ENCODE data around the gene RCN2.

RCN2 gene

DNA sequence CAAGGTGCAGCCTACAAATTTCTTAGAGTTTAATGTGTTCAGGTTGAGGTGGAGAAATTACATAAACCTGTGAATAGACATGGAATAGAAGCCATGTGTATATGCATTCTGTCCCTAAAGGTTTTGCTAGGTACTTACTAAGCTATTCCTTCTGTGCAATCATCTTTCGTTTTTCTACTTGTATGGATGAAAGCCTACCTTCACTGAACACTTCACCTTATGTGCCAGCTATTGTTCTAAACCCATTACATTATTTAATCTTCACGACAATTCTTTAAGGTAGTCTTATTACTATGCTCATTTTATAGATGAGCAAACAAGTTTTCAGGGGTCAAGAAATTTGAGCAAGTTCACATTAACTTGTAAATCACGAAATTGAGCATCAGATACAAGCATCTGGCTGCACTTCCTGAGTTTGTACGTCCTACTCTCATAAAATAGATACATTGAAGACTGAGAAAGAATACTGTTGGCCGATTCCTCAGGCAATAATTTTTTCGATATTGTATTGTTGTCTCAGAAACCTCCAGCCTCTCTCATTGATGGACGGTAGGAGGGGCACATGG is 635 bp upstream of the RCN2 start:
- no peak for TF ChIP-seq TAF1 (IDR thresholded peaks at IDR 0.05; ENCODE audit: low read depth)
- no peak for TF ChIP-seq YY1 (IDR thresholded peaks at IDR 0.05; ENCODE audit: low read depth)
- no peak for TF ChIP-seq EGR1 (IDR thresholded peaks at IDR 0.05)
- TF ChIP-seq TCF12 (IDR thresholded peaks at IDR 0.05; ENCODE audit: low read depth), result no peak
- no peak for TF ChIP-seq FOXM1 (IDR thresholded peaks at IDR 0.05; ENCODE audit: borderline replicate concordance, low read depth)
- TF ChIP-seq RAD21 (IDR thresholded peaks at IDR 0.05; ENCODE audit: low read depth), result no peak
- TF ChIP-seq CREB1 (IDR thresholded peaks at IDR 0.05; ENCODE audit: low read depth), result no peak
- TF ChIP-seq ZBTB7A (IDR thresholded peaks at IDR 0.05; ENCODE audit: low read depth), result no peak
- TF ChIP-seq CEBPB (IDR thresholded peaks at IDR 0.05), result no peak
- TF ChIP-seq, protein P1, sequence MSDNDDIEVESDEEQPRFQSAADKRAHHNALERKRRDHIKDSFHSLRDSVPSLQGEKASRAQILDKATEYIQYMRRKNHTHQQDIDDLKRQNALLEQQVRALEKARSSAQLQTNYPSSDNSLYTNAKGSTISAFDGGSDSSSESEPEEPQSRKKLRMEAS (IDR thresholded peaks at IDR 0.05), result no peak
- TF ChIP-seq, protein P2, sequence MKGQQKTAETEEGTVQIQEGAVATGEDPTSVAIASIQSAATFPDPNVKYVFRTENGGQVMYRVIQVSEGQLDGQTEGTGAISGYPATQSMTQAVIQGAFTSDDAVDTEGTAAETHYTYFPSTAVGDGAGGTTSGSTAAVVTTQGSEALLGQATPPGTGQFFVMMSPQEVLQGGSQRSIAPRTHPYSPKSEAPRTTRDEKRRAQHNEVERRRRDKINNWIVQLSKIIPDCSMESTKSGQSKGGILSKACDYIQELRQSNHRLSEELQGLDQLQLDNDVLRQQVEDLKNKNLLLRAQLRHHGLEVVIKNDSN (IDR thresholded peaks at IDR 0.05), result no peak
- TF ChIP-seq NFIC (IDR thresholded peaks at IDR 0.05), result no peak
- TF ChIP-seq EP300 (IDR thresholded peaks at IDR 0.05; ENCODE audit: borderline replicate concordance), result no peak
- no peak for TF ChIP-seq TEAD4 (IDR thresholded peaks at IDR 0.05)
- TF ChIP-seq REST (IDR thresholded peaks at IDR 0.05; ENCODE audit: low read depth), result no peak

GRCh38 chr15:76932135-76932966 is 802 bp downstream of the RCN2 start:
- TF ChIP-seq TAF1 (IDR thresholded peaks at IDR 0.05; ENCODE audit: low read depth), result no peak
- TF ChIP-seq ZBTB7A (IDR thresholded peaks at IDR 0.05; ENCODE audit: low read depth), result no peak
- no peak for TF ChIP-seq REST (IDR thresholded peaks at IDR 0.05; ENCODE audit: low read depth)
- TF ChIP-seq, protein P2 (IDR thresholded peaks at IDR 0.05), result no peak
- no peak for TF ChIP-seq CEBPB (IDR thresholded peaks at IDR 0.05)
- TF ChIP-seq TEAD4 (IDR thresholded peaks at IDR 0.05), result no peak
- TF ChIP-seq, protein P1 (IDR thresholded peaks at IDR 0.05), result no peak
- no peak for TF ChIP-seq TCF12 (IDR thresholded peaks at IDR 0.05; ENCODE audit: low read depth)
- no peak for TF ChIP-seq CREB1 (IDR thresholded peaks at IDR 0.05; ENCODE audit: low read depth)
- TF ChIP-seq EGR1 (IDR thresholded peaks at IDR 0.05), result no peak
- TF ChIP-seq RAD21 (IDR thresholded peaks at IDR 0.05; ENCODE audit: low read depth), result no peak
- TF ChIP-seq NFIC (IDR thresholded peaks at IDR 0.05), result no peak
- no peak for TF ChIP-seq EP300 (IDR thresholded peaks at IDR 0.05; ENCODE audit: borderline replicate concordance)
- TF ChIP-seq YY1 (IDR thresholded peaks at IDR 0.05; ENCODE audit: low read depth), result no peak
- TF ChIP-seq FOXM1 (IDR thresholded peaks at IDR 0.05; ENCODE audit: borderline replicate concordance, low read depth), result no peak

- no peak for TF ChIP-seq EP300 (IDR thresholded peaks at IDR 0.05; ENCODE audit: borderline replicate concordance)
- TF ChIP-seq YY1 (IDR thresholded peaks at IDR 0.05; ENCODE audit: low read depth), result no peak
- TF ChIP-seq CREB1 (IDR thresholded peaks at IDR 0.05; ENCODE audit: low read depth), result no peak
- no peak for TF ChIP-seq CEBPB (IDR thresholded peaks at IDR 0.05)
- no peak for TF ChIP-seq EGR1 (IDR thresholded peaks at IDR 0.05)
- no peak for TF ChIP-seq TEAD4 (IDR thresholded peaks at IDR 0.05)
- no peak for TF ChIP-seq TCF12 (IDR thresholded peaks at IDR 0.05; ENCODE audit: low read depth)
- no peak for TF ChIP-seq RAD21 (IDR thresholded peaks at IDR 0.05; ENCODE audit: low read depth)
- TF ChIP-seq, protein P2 (IDR thresholded peaks at IDR 0.05), result no peak
- no peak for TF ChIP-seq FOXM1 (IDR thresholded peaks at IDR 0.05; ENCODE audit: borderline replicate concordance, low read depth)
- no peak for TF ChIP-seq NFIC (IDR thresholded peaks at IDR 0.05)
- TF ChIP-seq, protein P1 (IDR thresholded peaks at IDR 0.05), result no peak
Observed at GRCh38 chr15:76935620-76936019, 4.1 kb downstream of the RCN2 start.

- no peak for TF ChIP-seq FOXM1 (IDR thresholded peaks at IDR 0.05; ENCODE audit: borderline replicate concordance, low read depth)
- TF ChIP-seq CEBPB (IDR thresholded peaks at IDR 0.05), result peak; percentile 47; the same call in 1 of the 2 replicates
Observed at GRCh38 chr15:76936671-76937070, 5.1 kb downstream of the RCN2 start.

All from Ishikawa (cell line).